Lung (tissue), 12 donors: ENCODE data around the gene P4HA1. TPM values are rescaled to one million over a fixed set of nuclear protein-coding genes. Genes with fewer than 3 reads are reported as not detected.
A peak's percentile ranks its signal among the peaks of the same experiment; 100 is the strongest.

ENCODE experiments used
- ATAC-seq: fragments of 200-7000 bp; cut with Tn5 transposase; one replicate; pipeline ENCODE4 v1.9.1; 2020; ENCODE audit warnings: moderate number of reproducible peaks; ENCODE audit not compliant: insufficient read depth, low FRiP score
- DNase-seq, 3 donors: peaks; one replicate each; pipeline ENCODE4 v3.0.0-alpha.2; 2013 to 2017
- H3K27ac ChIP-seq, 2 donors: one replicate each; pipeline ENCODE4 v1.5.1; 2013; ENCODE audit warnings: mild to moderate bottlenecking in 2 of 2, moderate library complexity in 2 of 2, control low read depth in 1 of 2, inconsistent platforms in 1 of 2, low read depth in 1 of 2, low read length in 1 of 2
- H3K27me3 ChIP-seq, 3 donors: one replicate each; pipeline ENCODE4 v1.5.1; 2013; ENCODE audit warnings: low read length in 2 of 3; ENCODE audit not compliant: control insufficient read depth in 3 of 3, insufficient read depth in 3 of 3
- H3K36me3 ChIP-seq, 4 donors: one replicate each; pipeline ENCODE4 v1.5.1; 2013; ENCODE audit warnings: low read length in 4 of 4, mild to moderate bottlenecking in 1 of 4, moderate library complexity in 1 of 4; ENCODE audit not compliant: control insufficient read depth in 4 of 4, insufficient read depth in 4 of 4
- H3K4me1 ChIP-seq, 5 donors: one replicate each; pipeline ENCODE4 v1.5.1; 2013; ENCODE audit warnings: low read length in 5 of 5, mild to moderate bottlenecking in 2 of 5, moderate library complexity in 1 of 5; ENCODE audit not compliant: control insufficient read depth in 5 of 5, insufficient read depth in 5 of 5
- H3K4me3 ChIP-seq: one replicate; pipeline ENCODE4 v1.5.1; 2013; ENCODE audit warnings: mild to moderate bottlenecking, control low read depth, moderate library complexity
- H3K9ac ChIP-seq, 2 donors: one replicate each; pipeline ENCODE4 v1.5.1; 2013; ENCODE audit warnings: low read length in 2 of 2, control low read depth in 1 of 2; ENCODE audit not compliant: insufficient read depth in 1 of 2
- H3K9me3 ChIP-seq, 4 donors: one replicate each; pipeline ENCODE4 v1.5.1; 2013; ENCODE audit warnings: low read length in 3 of 4, mild to moderate bottlenecking in 1 of 4, moderate library complexity in 1 of 4; ENCODE audit not compliant: control insufficient read depth in 4 of 4, insufficient read depth in 3 of 4
- WGBS, 2 donors: extraction: QIAGEN DNeasy Blood & Tissue Kit; methylation state at CpG; one replicate each; pipeline ENCODE4 v1.1.7; 2013; 5-methylcytosine and 5-hydroxymethylcytosine counted together
- polyA plus RNA-seq, 2 donors: library from polyadenylated mRNA; stranded (reverse); fragments of 200-250 nt; gene quantifications; one replicate each; pipeline ENCODE4 v1.2.1, GENCODE V29; 2013
- total RNA-seq, 2 donors: library from RNA; depleted of rRNA in 1 of 2; stranded (reverse); fragments of >200 nt in 1 of 2; gene quantifications; one replicate each; pipeline ENCODE4 v1.2.1, GENCODE V29; 2014 to 2021
- TF ChIP-seq, protein P1 (sequence below): IDR thresholded peaks from 2 replicates; pipeline ENCODE4 v1.5.1; 2012; ENCODE audit warnings: mild to moderate bottlenecking; ENCODE audit errors: control extremely low read depth, extremely low read depth
- donor health status: control.
- donor health status: control.
- donor health status: Bipolar disorder and iron deficiency.
- donor health status: healthy.
- donor health status: DM: yes; HTN: yes; CAD: no.

Gene P4HA1
- total and polyA plus RNA-seq, 4 donors: 10.5 to 71.0 (median 32.2) TPM

DNA sequence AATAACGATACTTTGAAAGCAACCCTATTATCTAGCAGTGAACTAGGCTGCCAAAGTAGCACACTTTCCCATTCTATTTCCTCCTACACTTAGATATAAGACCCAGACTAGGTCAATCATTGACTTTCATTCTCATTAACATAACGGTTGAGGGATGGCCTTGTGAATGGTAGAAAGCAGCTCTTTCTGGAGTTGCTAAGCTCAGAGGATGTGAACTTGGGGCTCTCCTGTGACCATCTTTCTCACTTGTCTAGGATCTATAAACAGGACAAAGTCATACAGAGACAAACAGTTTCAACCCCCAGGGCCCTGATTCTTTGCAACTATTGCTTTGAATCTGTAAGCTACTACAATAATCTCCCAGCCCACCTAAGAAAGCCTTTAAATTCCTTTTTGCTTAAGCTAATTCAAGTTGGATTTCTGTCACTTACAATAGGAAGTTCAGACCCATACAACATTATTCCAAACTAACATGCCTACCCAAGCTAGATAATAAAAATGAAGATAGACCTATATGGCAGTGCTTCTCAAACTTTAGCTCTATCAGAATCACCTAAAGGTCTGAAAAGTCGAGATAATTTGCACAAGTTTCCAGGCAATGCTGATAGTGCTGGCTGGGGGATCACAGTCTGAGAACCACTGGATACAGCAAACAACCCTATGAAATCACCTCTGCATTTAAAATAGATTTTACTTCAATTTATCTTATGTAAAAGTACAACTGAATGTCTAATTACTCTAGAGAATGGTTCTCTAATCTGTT, 16.7 kb downstream of the P4HA1 start:
- no peak overlapping the region for H3K27ac ChIP-seq
- 93 to 95% methylated on average over 3 of the region's 3 CpGs for WGBS, 2 donors
- H3K9me3 ChIP-seq: no peaks in the 10 kb centered on the region
- H3K4me3 ChIP-seq: no peak overlapping the region
- no peak for ATAC-seq
- no peak overlapping the region for H3K9ac ChIP-seq
- no peaks in the 10 kb centered on the region for H3K36me3 ChIP-seq
- DNase-seq: no peak
- TF ChIP-seq, protein P1, sequence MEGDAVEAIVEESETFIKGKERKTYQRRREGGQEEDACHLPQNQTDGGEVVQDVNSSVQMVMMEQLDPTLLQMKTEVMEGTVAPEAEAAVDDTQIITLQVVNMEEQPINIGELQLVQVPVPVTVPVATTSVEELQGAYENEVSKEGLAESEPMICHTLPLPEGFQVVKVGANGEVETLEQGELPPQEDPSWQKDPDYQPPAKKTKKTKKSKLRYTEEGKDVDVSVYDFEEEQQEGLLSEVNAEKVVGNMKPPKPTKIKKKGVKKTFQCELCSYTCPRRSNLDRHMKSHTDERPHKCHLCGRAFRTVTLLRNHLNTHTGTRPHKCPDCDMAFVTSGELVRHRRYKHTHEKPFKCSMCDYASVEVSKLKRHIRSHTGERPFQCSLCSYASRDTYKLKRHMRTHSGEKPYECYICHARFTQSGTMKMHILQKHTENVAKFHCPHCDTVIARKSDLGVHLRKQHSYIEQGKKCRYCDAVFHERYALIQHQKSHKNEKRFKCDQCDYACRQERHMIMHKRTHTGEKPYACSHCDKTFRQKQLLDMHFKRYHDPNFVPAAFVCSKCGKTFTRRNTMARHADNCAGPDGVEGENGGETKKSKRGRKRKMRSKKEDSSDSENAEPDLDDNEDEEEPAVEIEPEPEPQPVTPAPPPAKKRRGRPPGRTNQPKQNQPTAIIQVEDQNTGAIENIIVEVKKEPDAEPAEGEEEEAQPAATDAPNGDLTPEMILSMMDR: no peak
- no peaks in the 10 kb centered on the region for H3K27me3 ChIP-seq
- H3K4me1 ChIP-seq: peaks cover 0 to 27% (median 6%) of the 10 kb centered on the region in 5 donors

DNA sequence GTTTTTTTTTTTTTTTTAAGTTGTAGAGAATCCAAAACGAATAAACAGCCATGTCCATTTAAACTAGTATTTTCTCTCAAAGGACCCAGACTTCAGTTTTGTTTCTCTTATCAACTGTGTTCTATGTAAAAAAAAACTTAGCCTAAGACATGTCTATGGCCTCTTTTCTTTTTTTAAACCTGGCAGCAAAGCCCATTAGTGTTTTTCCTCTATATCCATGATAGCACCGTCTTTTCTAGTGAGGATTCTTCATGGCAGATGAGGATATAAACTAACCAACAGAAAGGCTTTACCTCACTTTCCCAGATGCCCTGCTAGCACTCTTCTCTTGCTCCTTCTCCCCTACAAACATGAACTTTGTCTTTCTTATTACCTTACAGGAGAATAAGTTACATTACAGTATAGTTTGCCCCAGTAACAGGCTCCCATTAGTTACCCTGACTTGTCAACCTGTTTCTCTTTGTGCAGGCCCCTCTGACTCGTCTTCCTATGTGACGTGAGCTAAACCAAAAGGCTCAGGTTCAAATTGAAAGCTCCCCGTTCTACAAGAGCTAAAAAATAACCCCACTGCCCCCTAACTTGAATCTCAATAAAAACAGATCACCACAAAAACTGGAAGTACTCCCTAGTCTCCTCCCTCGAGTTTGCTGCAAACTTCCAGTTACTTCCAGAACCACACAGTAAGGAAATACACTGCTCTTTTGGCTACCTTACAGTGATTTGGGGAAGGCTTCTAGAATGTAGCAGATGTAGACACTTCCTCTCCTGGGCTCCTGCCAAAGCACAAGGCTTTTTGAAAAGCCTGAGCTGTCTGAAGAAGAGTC, 20.1 kb downstream of the P4HA1 start:
- H3K4me1 ChIP-seq: peaks cover 0 to 16% (median 3%) of the 10 kb centered on the region in 5 donors
- H3K36me3 ChIP-seq: peaks cover 0 to 6% (median 2%) of the 10 kb centered on the region in 4 donors
- ATAC-seq (peak; percentile 27), DNase-seq (peak; percentile 66 to 92 (median 88))
- no peaks in the 10 kb centered on the region for H3K27me3 ChIP-seq
- no peaks in the 10 kb centered on the region for H3K9me3 ChIP-seq
- H3K4me3 ChIP-seq: no peak overlapping the region
- WGBS, 2 donors: 32 to 46% methylated on average over 6 of the region's 6 CpGs
- peak overlapping the region; percentile 77 to 85 for H3K27ac ChIP-seq
- peak overlapping the region in 1 of 2 donors; percentile 66 for H3K9ac ChIP-seq
- TF ChIP-seq, protein P1: no peak

DNA sequence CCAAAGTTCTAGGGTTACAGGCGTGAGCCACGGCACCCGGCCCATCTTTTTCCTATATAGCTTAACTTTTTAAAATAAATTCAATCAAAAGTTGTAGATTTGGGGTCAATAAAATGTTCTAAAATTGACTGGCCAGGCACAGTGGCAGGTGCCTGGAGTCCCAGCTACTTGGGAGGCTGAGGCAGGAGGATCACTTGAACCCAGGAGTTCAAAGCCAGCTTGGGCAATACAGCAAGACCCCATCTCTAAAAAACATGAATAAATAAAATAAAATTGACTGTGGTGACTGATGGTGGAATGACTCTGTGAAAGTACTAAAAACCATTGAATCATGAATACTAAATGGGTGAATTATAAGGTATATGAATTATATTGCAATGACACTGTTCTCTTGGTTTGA, 20.8 kb downstream of the P4HA1 start:
- ATAC-seq (no peak), DNase-seq (no peak)
- H3K9me3 ChIP-seq: no peaks in the 10 kb centered on the region
- peaks cover 0 to 9% (median 4%) of the 10 kb centered on the region in 4 donors for H3K36me3 ChIP-seq
- H3K9ac ChIP-seq: no peak overlapping the region
- no peak overlapping the region for H3K27ac ChIP-seq
- 96 to 98% methylated on average over 3 of the region's 3 CpGs for WGBS, 2 donors
- no peak overlapping the region for H3K4me3 ChIP-seq
- no peaks in the 10 kb centered on the region for H3K27me3 ChIP-seq
- TF ChIP-seq, protein P1: no peak
- peaks cover 0 to 16% (median 3%) of the 10 kb centered on the region in 5 donors for H3K4me1 ChIP-seq
